Kidney tubule cell (primary cell): Measurements from ENCODE around the gene NAGLU.

Source experiments
- DNase-seq: peaks from one replicate; pipeline ENCODE4 v3.0.0-alpha.2; 2018; ENCODE audit warnings: low spot score

Gene NAGLU

DNA sequence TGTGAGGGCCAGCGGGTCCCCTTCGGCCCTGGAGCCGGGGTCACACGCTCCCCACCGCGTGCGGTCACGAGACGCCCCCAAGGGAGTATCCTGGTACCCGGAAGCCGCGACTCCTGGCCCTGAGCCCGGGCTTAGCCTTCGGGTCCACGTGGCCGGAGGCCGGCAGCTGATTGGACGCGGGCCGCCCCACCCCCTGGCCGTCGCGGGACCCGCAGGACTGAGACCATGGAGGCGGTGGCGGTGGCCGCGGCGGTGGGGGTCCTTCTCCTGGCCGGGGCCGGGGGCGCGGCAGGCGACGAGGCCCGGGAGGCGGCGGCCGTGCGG is at the start of gene NAGLU:
TSS of gene NAGLU (plus strand) at position 194 of the 324 bp plus-strand sequence. CDS start at position 226, 32 bp downstream.
- DNase-seq = peak; percentile 88

DNA sequence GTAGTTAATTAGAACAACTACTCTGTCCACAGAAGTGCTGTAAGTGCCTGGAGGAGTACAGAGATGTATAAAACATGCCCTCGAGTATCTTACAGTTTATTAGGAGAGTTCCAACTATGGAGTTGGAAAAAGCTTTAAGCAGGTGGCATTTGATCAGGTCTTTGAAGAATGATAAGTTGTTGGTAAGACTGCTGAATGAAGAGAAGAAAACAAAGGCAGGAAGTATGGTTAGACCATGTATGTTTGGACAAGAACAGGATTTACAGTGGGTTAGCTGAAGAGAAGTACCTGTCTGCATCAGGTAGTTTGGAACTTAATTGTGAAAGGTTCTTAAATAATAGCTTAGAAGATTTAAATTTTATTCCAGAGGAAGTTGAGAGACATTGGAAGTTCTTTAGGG is 48.0 kb upstream of the NAGLU start:
- no peak for DNase-seq

DNA sequence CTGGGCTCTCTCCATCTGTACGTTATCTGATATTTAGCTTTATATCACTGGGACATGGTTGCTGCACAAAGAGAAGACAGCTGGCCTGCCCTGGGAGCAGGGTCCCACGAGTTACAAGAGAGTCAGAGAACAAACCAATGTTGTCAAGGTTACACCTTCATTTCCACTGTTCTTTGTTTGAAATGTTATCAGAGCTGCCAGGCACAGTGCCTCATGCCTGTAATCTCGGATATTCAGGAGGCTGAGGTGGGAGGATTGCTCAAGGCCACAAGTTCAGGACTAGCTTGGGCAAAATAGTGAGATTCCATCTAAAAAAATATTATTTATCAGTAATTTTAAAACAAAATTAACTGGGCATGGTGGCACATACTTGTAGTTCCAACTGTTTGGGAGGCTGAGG is 42.7 kb upstream of the NAGLU start:
- DNase-seq = no peak

- no peak for DNase-seq
Observed at GRCh38 chr17:42494673-42495072, 41.4 kb upstream of the NAGLU start.

DNA sequence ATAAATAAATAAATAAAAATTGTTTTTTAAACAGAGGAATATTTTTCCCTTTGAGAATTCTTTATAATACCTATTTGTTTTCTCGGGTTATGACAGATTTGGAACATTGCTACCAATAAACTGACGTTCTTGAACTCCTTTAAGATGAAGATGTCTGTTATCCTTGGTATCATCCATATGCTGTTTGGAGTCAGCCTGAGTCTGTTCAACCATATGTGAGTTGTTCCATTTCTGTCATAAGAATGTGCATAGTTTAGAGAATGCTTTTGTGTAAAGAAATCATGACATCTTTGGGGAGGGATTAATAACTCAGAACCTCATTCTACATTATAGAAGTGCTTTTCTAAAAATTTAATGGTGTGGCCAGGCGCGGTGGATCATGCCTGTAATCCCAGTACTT is 37.2 kb upstream of the NAGLU start:
- no peak for DNase-seq

DNA sequence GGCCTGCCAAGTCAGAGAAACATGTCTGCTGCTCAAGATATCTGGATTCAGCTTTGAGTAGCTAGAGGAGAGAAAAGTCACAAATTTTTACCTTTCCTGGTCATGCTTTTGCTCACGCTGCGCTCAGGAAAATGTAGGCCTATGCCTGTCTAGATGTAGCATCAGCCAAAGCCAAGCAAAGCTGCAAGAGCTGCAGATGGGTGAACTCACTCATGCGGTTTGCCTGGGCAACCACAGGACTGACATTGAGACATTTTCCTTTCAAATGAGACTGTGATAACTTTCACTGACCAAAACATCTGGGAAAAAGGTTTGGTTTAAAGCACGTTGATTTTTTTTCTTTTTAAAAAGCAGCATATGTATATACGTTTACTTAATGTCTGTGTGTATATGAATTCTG is 34.0 kb upstream of the NAGLU start:
- no peak for DNase-seq

DNA sequence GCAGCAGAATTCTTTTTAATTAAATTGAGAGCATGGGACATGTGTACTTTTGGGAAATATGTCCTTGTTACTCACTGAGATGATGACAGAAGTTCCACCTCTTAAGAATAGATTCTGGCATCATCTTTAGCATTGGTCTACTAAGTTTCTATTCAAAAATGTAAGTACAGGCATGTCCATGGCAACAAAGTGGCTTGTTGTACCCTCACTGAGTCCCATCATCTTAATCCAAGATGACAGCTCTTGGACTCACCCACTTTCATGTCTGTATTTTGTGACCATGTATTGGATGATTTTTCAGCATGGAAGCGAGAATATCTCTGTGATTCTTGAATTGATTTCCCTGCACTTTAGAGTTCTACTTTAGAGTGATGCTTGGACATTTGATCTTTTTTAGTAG is 33.1 kb upstream of the NAGLU start:
- no peak for DNase-seq

- no peak for DNase-seq
Observed at GRCh38 chr17:42507671-42508070, 28.4 kb upstream of the NAGLU start.

- no peak for DNase-seq
Observed at GRCh38 chr17:42508426-42509165, 27.4 kb upstream of the NAGLU start.

DNA sequence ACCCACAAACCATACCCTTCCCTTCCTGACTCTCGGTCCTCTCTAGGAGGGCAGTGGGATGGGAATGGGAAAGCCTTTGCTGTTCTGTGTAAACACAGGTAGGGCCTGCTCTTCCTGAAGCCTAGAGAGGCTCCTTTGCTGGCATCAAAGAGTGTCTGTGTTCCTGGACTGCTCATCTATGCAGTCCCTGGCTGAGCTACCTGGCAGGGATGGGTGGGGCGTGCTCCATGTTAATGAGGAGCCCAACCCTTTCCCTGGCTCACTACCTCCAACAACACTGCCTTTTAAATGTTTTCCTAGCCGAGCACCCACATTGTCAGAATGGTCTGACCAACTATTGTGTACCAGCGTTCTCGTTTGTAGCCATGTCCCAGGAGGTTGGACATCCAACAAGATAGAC is 26.6 kb upstream of the NAGLU start:
- DNase-seq = no peak

DNA sequence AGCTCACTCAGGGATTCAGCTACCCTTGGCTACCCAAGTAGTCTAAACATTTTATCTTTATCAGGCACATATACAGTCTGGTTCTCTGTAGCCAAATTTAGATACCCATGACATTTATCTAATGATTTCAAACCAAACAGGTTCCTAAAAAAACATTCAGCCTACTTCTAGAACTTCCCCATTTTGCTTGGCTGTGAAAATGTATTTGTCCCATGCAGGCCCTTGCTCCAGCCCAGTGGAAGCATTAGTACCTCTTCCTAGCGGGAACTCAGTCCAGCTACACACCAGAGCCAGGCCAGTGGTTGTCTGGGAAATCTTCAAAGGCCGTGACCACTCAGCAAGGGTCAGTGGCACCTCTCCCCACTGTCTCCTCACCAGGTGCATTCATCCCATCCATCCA is 26.2 kb upstream of the NAGLU start:
- no peak for DNase-seq

- no peak for DNase-seq
Observed at GRCh38 chr17:42512246-42512645, 23.8 kb upstream of the NAGLU start.

DNA sequence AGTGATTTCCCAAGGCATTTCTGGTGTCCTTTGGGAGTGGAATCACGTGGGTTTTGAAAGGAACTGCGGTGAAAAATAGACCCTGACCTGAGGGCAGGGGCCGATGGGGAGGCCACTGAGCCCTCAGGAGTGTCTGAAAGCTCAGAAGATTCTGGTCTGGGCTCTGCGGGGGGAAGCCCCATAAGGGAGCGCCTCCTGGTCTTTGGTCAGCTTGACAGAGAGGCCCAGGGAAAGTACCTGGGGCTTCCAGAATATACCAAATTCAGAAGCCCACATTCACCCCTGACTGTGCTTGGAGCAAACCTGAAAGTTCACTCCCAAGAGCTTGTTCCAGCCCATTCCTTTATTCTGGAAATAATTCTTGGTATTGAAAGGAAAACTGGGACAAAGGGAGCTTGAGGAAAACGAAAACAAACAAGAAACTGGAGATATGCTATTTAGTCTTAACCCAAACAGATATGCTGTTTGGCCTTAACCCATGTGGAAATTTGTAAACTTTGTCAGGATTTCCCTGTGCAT is 23.2 kb upstream of the NAGLU start:
- DNase-seq = no peak

GRCh38 chr17:42513686-42514085 is 22.4 kb upstream of the NAGLU start:
- no peak for DNase-seq

DNA sequence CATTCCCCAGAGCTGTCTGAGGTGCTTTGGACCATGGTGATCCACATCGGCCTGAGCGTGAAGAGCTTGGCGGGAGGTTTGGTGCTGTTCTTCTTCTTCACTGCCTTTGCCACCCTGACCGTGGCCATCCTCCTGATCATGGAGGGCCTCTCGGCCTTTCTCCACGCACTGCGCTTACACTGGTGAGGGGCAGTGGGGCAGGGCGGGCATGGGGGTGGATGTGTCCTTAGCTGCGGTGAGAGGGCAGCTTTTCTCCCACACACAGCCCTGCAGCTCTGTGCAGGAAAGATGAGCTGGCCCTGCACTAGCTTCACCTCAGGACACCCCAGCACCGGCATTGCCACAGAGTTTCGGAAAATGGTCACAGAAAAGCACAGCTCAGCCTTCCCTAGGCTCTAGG is 21.8 kb upstream of the NAGLU start:
- DNase-seq = no peak

DNA sequence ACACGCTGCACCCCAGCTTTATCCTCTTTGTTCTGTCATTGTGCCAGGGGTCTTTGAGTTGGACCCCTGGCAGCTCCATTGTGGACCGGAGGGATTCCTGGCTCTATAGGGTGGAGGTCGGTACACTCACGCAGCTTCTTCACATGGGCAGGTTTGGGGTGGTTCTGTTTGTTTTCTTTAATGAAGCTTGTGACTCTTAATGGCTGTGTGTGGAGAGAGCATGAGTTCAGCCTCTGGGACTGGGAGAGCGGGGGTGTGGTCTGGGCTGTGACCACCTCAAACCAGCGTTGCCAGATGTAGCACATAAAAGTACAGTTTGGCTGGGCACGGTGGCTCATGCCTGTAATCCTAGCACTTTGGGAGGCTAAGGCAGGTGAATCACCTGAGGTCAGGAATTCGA is 21.2 kb upstream of the NAGLU start:
- DNase-seq = peak; percentile 23

DNA sequence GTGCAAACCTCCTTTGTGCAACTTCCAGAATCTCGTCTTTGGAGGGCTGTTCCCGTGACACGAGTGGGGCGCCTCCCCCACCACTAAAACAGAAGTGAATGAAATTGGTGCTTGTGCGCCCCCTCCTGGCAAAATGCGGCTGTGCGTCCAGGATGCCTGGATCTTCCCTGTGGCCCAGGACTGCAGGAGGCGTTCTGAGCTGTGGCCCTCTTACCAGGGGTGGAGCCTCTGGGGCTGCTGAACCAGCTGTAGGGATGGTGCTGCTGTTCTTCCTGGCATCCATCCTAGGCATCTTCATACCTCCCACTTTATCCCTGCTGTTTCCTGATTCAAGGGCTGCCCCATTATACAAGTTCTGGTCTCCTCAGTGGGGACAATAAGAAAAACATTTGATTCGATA is 18.5 kb upstream of the NAGLU start:
- DNase-seq = peak; percentile 83

- DNase-seq = peak; percentile 94
Observed at GRCh38 chr17:42518046-42518754, 17.8 kb upstream of the NAGLU start.

DNA sequence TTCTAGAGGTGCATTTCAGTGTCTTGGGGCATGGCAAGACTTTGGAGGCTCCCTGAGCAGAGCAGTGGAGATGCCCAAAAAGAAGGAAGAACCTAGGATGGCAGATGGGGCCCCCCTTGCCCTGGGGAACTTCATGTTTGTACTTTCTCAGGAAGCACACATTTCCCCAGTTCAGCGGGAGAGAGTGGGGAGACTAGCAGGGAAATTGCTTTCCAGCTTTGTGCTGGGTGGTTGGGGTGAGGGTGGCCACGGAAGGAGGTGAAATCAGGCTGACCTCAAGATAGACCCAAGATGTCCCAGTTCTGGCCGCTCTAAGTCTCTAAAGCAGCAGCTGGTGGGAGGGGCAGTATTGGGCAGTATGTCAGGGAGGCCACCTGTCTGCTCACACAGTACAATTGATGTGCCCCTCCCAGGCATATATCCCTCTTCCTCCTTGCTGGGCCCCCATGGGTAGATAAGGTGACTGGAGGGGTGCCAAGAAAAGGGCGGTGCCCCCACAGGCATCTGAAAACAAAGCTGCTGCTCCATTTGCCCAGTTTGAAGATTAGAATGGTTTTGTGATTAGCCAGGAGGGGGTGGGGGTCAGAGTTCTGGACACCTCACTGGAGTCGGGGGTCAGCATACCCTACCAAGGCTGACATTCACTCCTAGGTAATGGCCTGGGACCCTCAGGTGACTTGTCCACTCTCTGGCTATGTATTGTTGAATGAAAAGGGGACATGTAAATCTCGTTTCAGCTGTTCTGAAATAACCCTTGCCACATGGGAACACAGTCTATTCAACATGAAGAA is 17.1 kb upstream of the NAGLU start:
- peak; percentile 38 for DNase-seq

- DNase-seq = peak; percentile 98
Observed at GRCh38 chr17:42519546-42520491, 16.2 kb upstream of the NAGLU start.

DNA sequence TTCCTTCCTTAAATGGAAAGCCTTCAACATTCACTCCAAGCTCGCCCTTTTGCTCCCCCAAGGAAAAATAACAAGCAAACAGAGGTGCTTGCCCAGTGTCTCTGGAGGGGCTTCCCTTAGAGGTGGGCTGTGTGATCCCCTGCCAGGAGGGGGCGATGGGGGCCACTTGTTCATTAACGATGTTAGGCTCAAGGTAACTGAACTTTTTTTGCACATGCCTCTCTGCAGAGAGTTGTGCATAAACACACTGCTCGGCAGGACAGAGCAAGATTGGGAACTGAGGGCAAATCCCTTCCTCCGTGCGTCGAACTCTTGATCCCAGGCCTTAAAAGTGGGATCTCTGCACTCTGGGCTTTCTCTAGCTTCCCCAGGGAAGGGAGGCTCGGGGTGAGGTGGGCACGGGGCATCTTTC is 15.5 kb upstream of the NAGLU start:
- DNase-seq = no peak

GRCh38 chr17:42521036-42521435 is 15.0 kb upstream of the NAGLU start:
- peak; percentile 39 for DNase-seq
